Endothelial cell of hepatic sinusoid (primary cell): ENCODE data around the gene NPSR1.
"Not testable (repeated sequence)": the region's sequence is repeated elsewhere in the genome, so short reads cannot be mapped to it uniquely, and the experiment has no call there.

Experiments
- in situ Hi-C: cut with HindIII; loops from 2 replicates; pipeline ENCODE4 v1.10.0; 2017; ENCODE audit warnings: low sequenced_read_pairs

The NPSR1 gene

GRCh38 chr7:34657632-34658268 lies at the start of gene NPSR1:
TSS of gene NPSR1 (plus strand) at chr7:34658218. CDS start at chr7:34658413, 195 bp downstream.
- in situ Hi-C loops = no loop called here

GRCh38 chr7:34612661-34613060 lies 45.4 kb upstream of the NPSR1 start:
- in situ Hi-C loops = loop anchor here (5.0 kb wide), 1 partner anchor 45 kb away; no protein-coding TSS in a partner anchor

GRCh38 chr7:34620425-34620824 lies 37.6 kb upstream of the NPSR1 start:
- in situ Hi-C loops = no loop called here

GRCh38 chr7:34622182-34622581 lies 35.8 kb upstream of the NPSR1 start:
- in situ Hi-C loops = no loop called here

GRCh38 chr7:34622771-34623250 lies 35.2 kb upstream of the NPSR1 start:
- in situ Hi-C loops = no loop called here

GRCh38 chr7:34628618-34629017 lies 29.4 kb upstream of the NPSR1 start:
- in situ Hi-C loops = not testable (repeated sequence)

GRCh38 chr7:34652809-34653208 lies 5.2 kb upstream of the NPSR1 start:
- in situ Hi-C loops = loop anchor here (5.0 kb wide), 2 partner anchors 36 to 39 kb away; no protein-coding TSS in a partner anchor

- in situ Hi-C loops = loop anchor here (5.0 kb wide), 2 partner anchors 36 to 39 kb away; no protein-coding TSS in a partner anchor
Measured at GRCh38 chr7:34653787-34654186, 4.2 kb upstream of the NPSR1 start.

- in situ Hi-C loops = no loop called here
Measured at GRCh38 chr7:34655384-34655783, 2.6 kb upstream of the NPSR1 start.

GRCh38 chr7:34656041-34656440 lies 2.0 kb upstream of the NPSR1 start:
- in situ Hi-C loops = no loop called here

GRCh38 chr7:34659472-34660075 lies 1.6 kb downstream of the NPSR1 start:
- in situ Hi-C loops = no loop called here

- in situ Hi-C loops = no loop called here
Measured at GRCh38 chr7:34662058-34662708, 4.2 kb downstream of the NPSR1 start.

- in situ Hi-C loops = no loop called here
Measured at GRCh38 chr7:34664755-34665154, 6.7 kb downstream of the NPSR1 start.

GRCh38 chr7:34672430-34672829 lies 14.4 kb downstream of the NPSR1 start:
- in situ Hi-C loops = no loop called here

GRCh38 chr7:34673066-34673465 lies 15.0 kb downstream of the NPSR1 start:
- in situ Hi-C loops = no loop called here

- in situ Hi-C loops = no loop called here
Measured at GRCh38 chr7:34675749-34676374, 17.8 kb downstream of the NPSR1 start.

GRCh38 chr7:34677491-34677890 lies 19.5 kb downstream of the NPSR1 start:
- in situ Hi-C loops = no loop called here

GRCh38 chr7:34687529-34687928 lies 29.5 kb downstream of the NPSR1 start:
- in situ Hi-C loops = no loop called here

GRCh38 chr7:34696415-34696814 lies 38.4 kb downstream of the NPSR1 start:
- in situ Hi-C loops = no loop called here

GRCh38 chr7:34709771-34710170 lies 51.8 kb downstream of the NPSR1 start:
- in situ Hi-C loops = no loop called here

- in situ Hi-C loops = no loop called here
Measured at GRCh38 chr7:34718867-34719266, 60.8 kb downstream of the NPSR1 start.
